ENCODE measurements around the gene FBXL15.

The FBXL15 gene

GRCh38 chr10:102406815-102407214 is 13.8 kb upstream of the FBXL15 start:
- peaks cover 4 to 13% of the 10 kb centered on the region in 2 donors for H3K36me3 ChIP-seq (ENCODE audit: control insufficient read depth in 1 of 2, insufficient read depth in 2 of 2, low read length in 2 of 2)
- peak overlapping the region in 1 of 2 donors; percentile 74 for H3K4me3 ChIP-seq (ENCODE audit: low read depth in 1 of 2, low read length in 2 of 2)
- H3K27ac ChIP-seq (ENCODE audit: low read length): peak overlapping the region; percentile 86
- peaks cover 25% of the 10 kb centered on the region for H3K27me3 ChIP-seq (ENCODE audit: low read depth, low read length)
- peaks cover 0 to 57% of the 10 kb centered on the region in 2 donors for H3K4me1 ChIP-seq (ENCODE audit: control insufficient read depth in 1 of 2, insufficient read depth in 2 of 2, low read length in 2 of 2)
- H3K9me3 ChIP-seq (ENCODE audit: control insufficient read depth in 1 of 2, low read length in 2 of 2): no peaks in the 10 kb centered on the region

DNA sequence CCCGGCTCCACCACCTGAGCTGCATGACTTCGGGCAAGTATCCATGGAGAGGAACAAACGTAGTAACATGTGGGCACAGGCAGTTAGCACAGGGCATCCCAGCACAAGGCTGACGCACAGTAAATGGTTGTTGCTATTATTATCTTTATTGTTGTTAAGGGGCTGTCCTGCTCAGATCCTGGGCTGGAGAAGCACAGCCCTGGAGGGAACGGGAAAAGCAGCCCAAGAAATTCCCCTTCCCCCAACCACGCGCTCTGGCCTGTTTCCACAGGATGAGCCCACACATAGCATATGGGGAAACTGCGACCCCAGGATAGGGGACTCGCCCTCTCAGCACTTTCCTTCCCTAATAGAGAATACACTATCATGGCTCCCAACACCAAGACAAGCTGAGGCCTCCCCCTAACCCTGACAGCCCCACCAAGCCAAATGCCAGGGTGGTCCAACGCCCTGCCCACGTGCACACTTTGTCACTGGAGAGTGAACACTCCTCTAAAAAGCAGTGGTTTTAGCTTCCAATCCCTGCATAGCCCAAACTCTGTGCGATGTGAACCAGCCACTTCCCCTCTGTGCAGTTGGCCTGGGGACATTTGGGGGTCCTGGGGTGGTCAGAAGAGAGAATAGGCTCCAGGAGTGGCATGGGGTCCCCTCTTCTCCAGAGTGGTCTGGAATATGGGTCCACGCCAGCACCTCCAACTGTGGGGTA is 13.1 kb upstream of the FBXL15 start:
- H3K4me1 ChIP-seq (ENCODE audit: control insufficient read depth in 1 of 2, insufficient read depth in 2 of 2, low read length in 2 of 2): peaks cover 0 to 50% of the 10 kb centered on the region in 2 donors
- H3K27me3 ChIP-seq (ENCODE audit: low read depth, low read length): peaks cover 30% of the 10 kb centered on the region
- no peaks in the 10 kb centered on the region for H3K9me3 ChIP-seq (ENCODE audit: control insufficient read depth in 1 of 2, low read length in 2 of 2)
- peak overlapping the region; percentile 86 for H3K27ac ChIP-seq (ENCODE audit: low read length)
- peaks cover 0 to 5% of the 10 kb centered on the region in 2 donors for H3K36me3 ChIP-seq (ENCODE audit: control insufficient read depth in 1 of 2, insufficient read depth in 2 of 2, low read length in 2 of 2)
- peak overlapping the region; percentile 37 to 74 for H3K4me3 ChIP-seq (ENCODE audit: low read depth in 1 of 2, low read length in 2 of 2)

DNA sequence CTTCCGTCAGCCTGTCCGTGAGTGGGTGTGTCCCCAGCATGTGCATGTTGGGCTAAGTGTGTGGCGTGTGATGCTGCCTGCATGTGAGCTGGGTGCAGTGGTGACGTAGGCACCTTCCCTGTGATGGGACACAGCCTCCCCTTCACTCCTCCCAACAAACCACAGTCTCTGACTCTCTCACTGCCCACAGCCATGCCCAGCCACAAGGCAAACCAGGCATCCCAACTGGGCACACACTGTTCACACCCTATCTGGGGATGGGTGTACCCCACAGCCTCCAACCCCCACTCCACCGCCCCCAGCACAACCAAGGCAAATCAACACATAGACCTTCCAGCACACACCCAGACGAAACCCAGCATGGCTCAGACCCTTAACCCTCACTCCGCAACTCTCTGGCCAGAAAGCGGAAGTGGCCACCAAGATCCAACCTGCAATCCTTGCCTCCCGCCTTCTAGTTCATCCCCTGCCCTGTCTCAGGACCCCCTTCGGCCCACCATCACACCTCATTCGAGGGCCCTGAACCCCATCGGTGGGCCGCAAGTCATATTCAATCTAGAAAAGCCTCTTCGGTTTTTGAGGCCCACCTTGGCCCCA is 12.4 kb upstream of the FBXL15 start:
- Histone ChIP-seq H3K4me3 (ENCODE audit: low read depth in 1 of 2, low read length in 2 of 2) (peak overlapping the region; percentile 37 to 74), H3K9me3 (ENCODE audit: control insufficient read depth in 1 of 2, low read length in 2 of 2) (no peaks in the 10 kb centered on the region), H3K27me3 (ENCODE audit: low read depth, low read length) (peaks cover 30% of the 10 kb centered on the region), H3K36me3 (ENCODE audit: control insufficient read depth in 1 of 2, insufficient read depth in 2 of 2, low read length in 2 of 2) (peaks cover 0 to under 1% of the 10 kb centered on the region in 2 donors), H3K4me1 (ENCODE audit: control insufficient read depth in 1 of 2, insufficient read depth in 2 of 2, low read length in 2 of 2) (peaks cover 0 to 45% of the 10 kb centered on the region in 2 donors), H3K27ac (ENCODE audit: low read length) (peak overlapping the region; percentile 86)

DNA sequence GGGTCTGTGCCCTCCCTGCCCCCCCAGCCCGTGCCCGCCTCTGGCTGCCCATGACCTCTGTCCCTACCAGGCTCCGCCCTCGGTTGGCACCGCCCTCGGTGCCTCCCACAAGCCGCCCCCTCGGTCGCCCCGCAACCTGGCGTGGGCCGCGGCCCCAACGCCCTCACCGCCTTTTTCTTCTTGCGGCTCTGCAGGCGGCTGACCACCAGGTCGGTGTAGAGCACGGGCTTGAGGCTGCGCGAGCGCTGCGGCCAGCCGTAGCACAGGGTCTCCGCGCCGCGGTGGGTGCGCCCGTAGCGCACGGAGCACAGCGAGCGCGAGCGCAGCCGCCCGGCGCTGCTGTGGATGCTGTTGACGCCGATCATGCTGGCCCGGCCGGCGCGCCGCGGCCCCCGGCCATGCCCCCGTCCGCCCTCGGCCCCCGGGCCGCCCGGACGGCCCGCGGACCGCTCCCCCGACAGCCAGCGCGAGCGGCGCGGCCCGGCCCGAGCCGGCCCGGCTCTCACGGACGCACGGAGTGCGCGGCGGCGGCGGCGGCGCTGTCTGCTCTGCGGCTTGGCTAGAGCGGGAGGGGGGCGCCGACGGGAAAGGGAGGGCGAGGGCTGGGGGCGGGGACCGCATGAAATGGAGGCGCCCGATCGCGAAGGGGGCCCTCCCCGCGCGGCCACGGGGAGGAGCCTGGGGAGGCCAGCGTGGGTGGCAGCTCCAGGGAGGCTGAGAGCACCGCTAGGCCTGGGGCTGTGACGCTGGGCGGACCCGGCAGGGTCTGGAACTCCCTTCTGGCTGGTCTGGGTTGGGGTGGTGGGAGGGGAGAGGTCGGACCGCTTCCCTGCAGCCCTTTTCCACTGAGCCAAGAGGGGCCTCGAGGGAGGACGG is 11.7 kb upstream of the FBXL15 start:
- peaks cover 0 to 37% of the 10 kb centered on the region in 2 donors for H3K4me1 ChIP-seq (ENCODE audit: control insufficient read depth in 1 of 2, insufficient read depth in 2 of 2, low read length in 2 of 2)
- no peaks in the 10 kb centered on the region for H3K9me3 ChIP-seq (ENCODE audit: control insufficient read depth in 1 of 2, low read length in 2 of 2)
- H3K27me3 ChIP-seq (ENCODE audit: low read depth, low read length): peaks cover 30% of the 10 kb centered on the region
- H3K27ac ChIP-seq (ENCODE audit: low read length): peak overlapping the region; percentile 86
- no peaks in the 10 kb centered on the region for H3K36me3 ChIP-seq (ENCODE audit: control insufficient read depth in 1 of 2, insufficient read depth in 2 of 2, low read length in 2 of 2)
- H3K4me3 ChIP-seq (ENCODE audit: low read depth in 1 of 2, low read length in 2 of 2): peak overlapping the region; percentile 37 to 74

DNA sequence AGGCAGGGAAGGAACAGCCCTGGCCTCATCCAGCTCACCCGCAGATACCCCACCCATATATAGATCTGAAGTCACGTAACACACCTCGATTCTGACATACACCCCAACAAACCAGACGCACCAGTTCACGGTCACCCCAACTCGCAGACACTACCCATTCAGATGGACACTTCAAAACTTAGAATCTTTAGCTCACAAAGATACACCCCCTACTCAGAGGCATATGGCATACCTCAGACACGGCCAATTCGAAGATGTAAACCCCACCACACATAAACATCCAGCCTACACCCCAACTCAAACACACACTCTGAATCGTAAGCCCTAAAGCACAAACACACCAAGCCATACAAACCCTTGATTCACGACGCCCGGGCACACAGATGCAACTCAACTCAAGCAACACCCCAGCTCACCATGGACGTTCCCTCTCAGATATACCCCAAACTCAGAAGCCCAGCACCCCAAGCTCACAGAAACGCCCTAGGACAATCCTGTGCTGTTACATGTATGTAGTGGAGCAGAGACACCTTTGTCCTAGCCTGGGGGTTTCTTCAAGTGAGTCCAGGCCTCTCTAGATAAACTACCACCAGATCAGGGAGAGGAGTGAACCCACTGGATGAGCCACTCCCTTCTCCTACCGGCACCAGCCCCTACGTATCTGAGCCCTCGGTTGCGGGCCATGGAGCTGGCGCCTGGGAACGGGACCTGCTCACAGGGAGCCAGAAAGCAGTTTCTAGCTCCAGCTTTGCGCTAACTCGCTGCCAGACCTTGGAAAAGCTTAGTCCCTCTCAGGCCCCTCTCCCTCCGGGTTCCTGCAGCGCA is 10.8 kb upstream of the FBXL15 start:
- Histone ChIP-seq H3K4me1 (ENCODE audit: control insufficient read depth in 1 of 2, insufficient read depth in 2 of 2, low read length in 2 of 2) (peaks cover 0 to 30% of the 10 kb centered on the region in 2 donors), H3K4me3 (ENCODE audit: low read depth in 1 of 2, low read length in 2 of 2) (peak overlapping the region in 1 of 2 donors; percentile 74), H3K9me3 (ENCODE audit: control insufficient read depth in 1 of 2, low read length in 2 of 2) (no peaks in the 10 kb centered on the region), H3K27me3 (ENCODE audit: low read depth, low read length) (peaks cover 30% of the 10 kb centered on the region), H3K27ac (ENCODE audit: low read length) (peak overlapping the region; percentile 76), H3K36me3 (ENCODE audit: control insufficient read depth in 1 of 2, insufficient read depth in 2 of 2, low read length in 2 of 2) (no peaks in the 10 kb centered on the region)

DNA sequence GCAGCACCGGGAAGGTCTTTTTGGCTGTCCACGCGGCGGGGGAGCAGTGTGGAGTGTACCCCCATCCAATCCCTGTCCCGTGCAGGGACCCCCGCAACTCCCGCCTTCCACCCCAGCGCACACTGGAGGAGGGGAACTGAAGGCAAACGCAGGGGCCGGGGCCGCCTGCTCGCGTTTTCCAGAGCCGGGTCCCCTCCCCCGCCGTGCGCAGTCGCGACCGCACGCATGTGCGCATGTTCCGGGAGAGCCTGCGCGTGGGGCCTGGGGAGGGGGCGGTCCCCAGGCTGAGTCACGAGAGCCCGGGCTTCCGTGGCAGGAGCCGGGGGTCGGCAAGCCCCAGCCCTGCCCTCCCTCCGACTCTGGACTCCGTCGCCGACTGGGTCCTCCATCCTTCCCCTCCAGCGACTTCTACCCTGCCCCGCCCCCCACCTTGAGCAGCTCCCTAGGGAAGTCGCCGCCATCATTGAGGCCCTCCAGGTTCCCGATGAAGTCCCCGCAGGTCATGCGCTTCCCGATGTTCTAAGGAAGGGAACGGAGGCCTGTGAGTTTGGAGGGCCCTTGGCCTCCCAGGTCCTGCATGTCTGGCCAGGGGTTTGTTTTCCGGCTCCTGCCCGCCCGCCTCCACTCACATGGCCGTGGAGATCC is 10.1 kb upstream of the FBXL15 start:
- H3K27me3 ChIP-seq (ENCODE audit: low read depth, low read length): peaks cover 30% of the 10 kb centered on the region
- no peaks in the 10 kb centered on the region for H3K36me3 ChIP-seq (ENCODE audit: control insufficient read depth in 1 of 2, insufficient read depth in 2 of 2, low read length in 2 of 2)
- peak overlapping the region in 1 of 2 donors; percentile 74 for H3K4me3 ChIP-seq (ENCODE audit: low read depth in 1 of 2, low read length in 2 of 2)
- peak overlapping the region; percentile 76 for H3K27ac ChIP-seq (ENCODE audit: low read length)
- H3K4me1 ChIP-seq (ENCODE audit: control insufficient read depth in 1 of 2, insufficient read depth in 2 of 2, low read length in 2 of 2): peaks cover 0 to 23% of the 10 kb centered on the region in 2 donors
- H3K9me3 ChIP-seq (ENCODE audit: control insufficient read depth in 1 of 2, low read length in 2 of 2): no peaks in the 10 kb centered on the region

DNA sequence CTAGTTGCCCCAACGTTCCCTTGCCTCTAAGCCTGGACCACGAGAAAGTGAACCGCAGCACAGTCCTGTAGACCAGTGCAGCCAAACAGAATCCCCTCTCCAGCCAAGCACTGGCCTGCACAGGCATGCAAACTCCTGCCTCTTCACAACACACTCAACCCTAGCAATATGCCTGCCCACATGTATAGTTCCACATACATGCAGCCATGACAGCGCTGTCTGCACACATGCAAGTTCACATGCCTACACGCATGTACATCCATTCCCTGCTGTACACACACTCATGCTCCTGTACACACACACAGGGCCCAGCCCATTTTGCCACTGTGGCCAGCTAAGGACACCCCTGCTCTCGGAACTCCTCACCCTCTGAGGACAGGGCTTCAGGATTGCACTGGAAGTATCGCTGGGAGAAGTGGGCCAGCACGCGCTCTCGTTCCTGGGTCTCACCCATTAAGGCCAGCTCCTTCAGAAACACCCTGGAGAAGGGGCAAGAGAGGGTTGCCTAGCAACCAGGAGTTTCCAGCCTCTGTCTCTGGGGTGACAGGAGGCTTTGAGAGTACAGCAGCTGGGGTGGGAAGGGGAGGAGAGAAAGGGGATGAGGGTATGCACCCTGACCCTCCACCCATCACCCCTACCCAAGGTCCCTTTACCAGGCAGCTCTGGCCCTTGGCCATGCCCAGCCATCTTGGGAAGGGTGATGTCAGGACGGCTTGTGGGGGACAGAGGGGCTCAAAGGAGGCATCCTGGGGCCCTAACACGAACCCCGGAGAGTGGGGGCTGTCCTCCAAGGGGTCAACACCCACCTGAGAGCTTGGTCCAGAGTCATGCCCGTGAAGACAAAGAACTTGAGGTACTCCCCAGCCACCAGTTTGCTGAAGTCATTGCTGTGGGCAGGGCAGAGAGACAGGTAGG is 9.0 kb upstream of the FBXL15 start:
- Histone ChIP-seq H3K9me3 (ENCODE audit: control insufficient read depth in 1 of 2, low read length in 2 of 2) (no peaks in the 10 kb centered on the region), H3K27me3 (ENCODE audit: low read depth, low read length) (peaks cover 30% of the 10 kb centered on the region)

GRCh38 chr10:102412293-102412692 is 8.3 kb upstream of the FBXL15 start:
- H3K36me3 ChIP-seq (ENCODE audit: control insufficient read depth in 1 of 2, insufficient read depth in 2 of 2, low read length in 2 of 2): no peaks in the 10 kb centered on the region
- H3K4me3 ChIP-seq (ENCODE audit: low read depth in 1 of 2, low read length in 2 of 2): no peak overlapping the region
- H3K27ac ChIP-seq (ENCODE audit: low read length): no peak overlapping the region
- peaks cover 33% of the 10 kb centered on the region for H3K27me3 ChIP-seq (ENCODE audit: low read depth, low read length)
- H3K4me1 ChIP-seq (ENCODE audit: control insufficient read depth in 1 of 2, insufficient read depth in 2 of 2, low read length in 2 of 2): peaks cover 0 to 20% of the 10 kb centered on the region in 2 donors
- H3K9me3 ChIP-seq (ENCODE audit: control insufficient read depth in 1 of 2, low read length in 2 of 2): no peaks in the 10 kb centered on the region

More for the DNA sequence above, 9.0 kb upstream of the FBXL15 start:
- Histone ChIP-seq H3K4me3 (ENCODE audit: low read depth in 1 of 2, low read length in 2 of 2) (no peak overlapping the region), H3K36me3 (ENCODE audit: control insufficient read depth in 1 of 2, insufficient read depth in 2 of 2, low read length in 2 of 2) (no peaks in the 10 kb centered on the region), H3K27ac (ENCODE audit: low read length) (no peak overlapping the region), H3K4me1 (ENCODE audit: control insufficient read depth in 1 of 2, insufficient read depth in 2 of 2, low read length in 2 of 2) (peaks cover 0 to 20% of the 10 kb centered on the region in 2 donors)

DNA sequence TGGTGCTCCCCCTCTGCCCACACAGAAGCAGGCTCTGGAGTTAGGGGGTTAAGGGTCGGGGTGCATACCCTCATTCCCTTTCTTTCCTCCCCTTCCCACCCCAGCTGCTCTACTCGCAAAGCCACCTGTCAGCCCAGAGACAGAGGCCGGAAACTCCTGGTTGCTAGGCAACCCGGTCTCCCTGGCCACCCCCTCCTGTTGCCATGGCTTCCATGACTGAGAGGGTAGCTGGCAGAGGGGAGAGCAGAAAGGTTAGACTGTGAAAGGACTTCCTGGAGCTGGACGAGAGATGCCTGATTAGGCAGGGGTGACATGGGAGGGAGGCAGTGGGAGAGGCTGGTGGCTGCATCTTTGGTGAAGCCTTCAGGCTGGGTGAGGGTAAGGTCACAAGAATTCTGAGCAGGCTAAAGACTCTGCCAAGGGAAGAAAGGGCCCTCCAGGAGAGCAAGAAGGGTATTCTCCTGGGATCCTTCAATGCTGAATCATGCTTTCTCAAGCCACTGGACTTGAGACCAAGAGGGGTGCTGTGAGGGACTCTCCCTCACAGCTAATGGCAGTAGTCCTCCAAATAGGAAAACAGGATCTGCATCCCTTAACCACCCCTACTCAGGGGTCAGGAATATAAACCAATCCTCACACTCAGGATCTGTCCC is 7.5 kb upstream of the FBXL15 start:
- peaks cover 0 to 20% of the 10 kb centered on the region in 2 donors for H3K4me1 ChIP-seq (ENCODE audit: control insufficient read depth in 1 of 2, insufficient read depth in 2 of 2, low read length in 2 of 2)
- no peak overlapping the region for H3K4me3 ChIP-seq (ENCODE audit: low read depth in 1 of 2, low read length in 2 of 2)
- H3K27me3 ChIP-seq (ENCODE audit: low read depth, low read length): peaks cover 42% of the 10 kb centered on the region
- no peaks in the 10 kb centered on the region for H3K36me3 ChIP-seq (ENCODE audit: control insufficient read depth in 1 of 2, insufficient read depth in 2 of 2, low read length in 2 of 2)
- H3K9me3 ChIP-seq (ENCODE audit: control insufficient read depth in 1 of 2, low read length in 2 of 2): no peaks in the 10 kb centered on the region
- no peak overlapping the region for H3K27ac ChIP-seq (ENCODE audit: low read length)

All from muscle layer of duodenum (tissue), 2 donors.